ENCODE data around the gene SLC24A1. TPM values are rescaled to one million over a fixed set of nuclear protein-coding genes. Genes with fewer than 3 reads are reported as not detected.

The SLC24A1 gene
- total and polyA plus RNA-seq, 12 donors: 3.3 to 15.8 (median 8.9) TPM

- peaks cover 0 to 64% of the 10 kb centered on the region in 2 donors for H3K36me3 ChIP-seq (replicated peaks in 1 of 2)
- no peaks in the 10 kb centered on the region for H3K9me3 ChIP-seq (replicated peaks in 1 of 3)
- H3K27me3 ChIP-seq: no peaks in the 10 kb centered on the region
- no peaks in the 10 kb centered on the region for H3K4me1 ChIP-seq (replicated peaks in 1 of 2)
- intact Hi-C loops (cut with DNase I): no loop called here
- DNase-seq: no peak
- H3K4me3 ChIP-seq: no peak overlapping the region
- H3K27ac ChIP-seq: no peak overlapping the region
- TF ChIP-seq POLR2A (IDR thresholded peaks at IDR 0.05): no peak
- TF ChIP-seq CTCF (IDR thresholded peaks at IDR 0.05): no peak
- WGBS, 4 donors: 58 to 72% (median 67%) methylated on average over 3 of the region's 3 CpGs
Measured at GRCh38 chr15:65666257-65666656, 44.5 kb downstream of the SLC24A1 start.

- TF ChIP-seq POLR2A (IDR thresholded peaks at IDR 0.05) (no peak), CTCF (IDR thresholded peaks at IDR 0.05) (no peak)
- intact Hi-C loops (cut with DNase I): no loop called here
- no peak overlapping the region for H3K27ac ChIP-seq
- peaks cover 0 to 18% of the 10 kb centered on the region in 2 donors for H3K36me3 ChIP-seq (replicated peaks in 1 of 2)
- no peaks in the 10 kb centered on the region for H3K27me3 ChIP-seq
- WGBS, 4 donors: 69 to 93% (median 88%) methylated on average over 1 of the region's 1 CpG
- H3K9me3 ChIP-seq (replicated peaks in 1 of 3): no peaks in the 10 kb centered on the region
- H3K4me3 ChIP-seq: no peak overlapping the region
- DNase-seq: no peak
- no peaks in the 10 kb centered on the region for H3K4me1 ChIP-seq (replicated peaks in 1 of 2)
Measured at GRCh38 chr15:65675551-65675950, 53.8 kb downstream of the SLC24A1 start.

GRCh38 chr15:65676123-65676522 lies 54.4 kb downstream of the SLC24A1 start:
- DNase-seq: no peak
- Histone ChIP-seq H3K4me3 (no peak overlapping the region), H3K27ac (no peak overlapping the region), H3K4me1 (replicated peaks in 1 of 2) (no peaks in the 10 kb centered on the region), H3K36me3 (replicated peaks in 1 of 2) (peaks cover 0 to 13% of the 10 kb centered on the region in 2 donors), H3K27me3 (no peaks in the 10 kb centered on the region), H3K9me3 (replicated peaks in 1 of 3) (no peaks in the 10 kb centered on the region)
- 80 to 91% (median 87%) methylated on average over 2 of the region's 2 CpGs for WGBS, 4 donors
- intact Hi-C loops (cut with DNase I): no loop called here
- TF ChIP-seq POLR2A (IDR thresholded peaks at IDR 0.05): no peak
- no peak for TF ChIP-seq CTCF (IDR thresholded peaks at IDR 0.05)

- intact Hi-C loops (cut with DNase I): no loop called here
Measured at GRCh38 chr15:65680544-65680943, 58.8 kb downstream of the SLC24A1 start.

More at GRCh38 chr15:65680544-65680943, 58.8 kb downstream of the SLC24A1 start:
- TF ChIP-seq CTCF (IDR thresholded peaks at IDR 0.05): no peak
- TF ChIP-seq POLR2A (IDR thresholded peaks at IDR 0.05): no peak
- H3K27me3 ChIP-seq: no peaks in the 10 kb centered on the region
- no peaks in the 10 kb centered on the region for H3K36me3 ChIP-seq (replicated peaks in 1 of 2)
- no peaks in the 10 kb centered on the region for H3K9me3 ChIP-seq (replicated peaks in 1 of 3)
- DNase-seq: no peak
- H3K4me3 ChIP-seq: no peak overlapping the region
- no peak overlapping the region for H3K27ac ChIP-seq
- no peaks in the 10 kb centered on the region for H3K4me1 ChIP-seq (replicated peaks in 1 of 2)
- WGBS, 4 donors: 95 to 100% (median 98%) methylated on average over 1 of the region's 1 CpG

Measured in adrenal gland (tissue), 12 donors.